H1 (cell line): ENCODE data around the gene DESI1. TPM values are rescaled to one million over a fixed set of nuclear protein-coding genes. Genes with fewer than 3 reads are reported as not detected.

Experiments used
- CTCF ChIA-PET: fragments of 300-600 bp; sonication (Branson Sonifier 250); formaldehyde crosslinking; loops from one replicate; lab custom pipeline; 2021; ENCODE audit not compliant: partially characterized antibody; lab: Charles Lee
- POLR2A ChIA-PET: fragments of 300-600 bp; sonication (Branson Sonifier 250); formaldehyde crosslinking; loops from one replicate; lab custom pipeline; 2021; ENCODE audit warnings: inconsistent platforms; ENCODE audit not compliant: partially characterized antibody; lab: Charles Lee
- DNase-seq, 2 experiments: peaks; one replicate each; pipeline versions ENCODE4 v3.0.0 to v3.0.0-alpha.2; 2010 to 2022; ENCODE audit warnings: low spot score in 2 of 2, low read depth in 1 of 2, mixed read lengths in 1 of 2
- FAIRE-seq: peaks from 2 replicates; lab custom pipeline; 2011; peaks lifted over from hg19 to GRCh38; lab: Jason Lieb, UNC
- H2AFZ ChIP-seq: 2 replicates; pipeline ENCODE4 v1.8.1; 2012; ENCODE audit warnings: low read length, inconsistent platforms
- H2AK5ac ChIP-seq: 2 replicates; pipeline ENCODE4 v1.6.1; 2013; ENCODE audit warnings: low read depth, low read length
- H2BK120ac ChIP-seq: replicated peaks from 2 replicates; pipeline ENCODE3; 2013; ENCODE audit warnings: low read depth, low read length, inconsistent platforms
- H2BK12ac ChIP-seq: 2 replicates; pipeline ENCODE4 v1.6.1; 2013; ENCODE audit warnings: low read depth, low read length
- H2BK15ac ChIP-seq: 2 replicates; pipeline ENCODE4 v1.6.1; 2013; ENCODE audit warnings: low read length
- H2BK20ac ChIP-seq: 2 replicates; pipeline ENCODE4 v1.6.1; 2013; ENCODE audit warnings: low read length
- H2BK5ac ChIP-seq: 2 replicates; pipeline ENCODE4 v1.6.1; 2013; ENCODE audit warnings: low read depth, low read length
- H3K14ac ChIP-seq: 2 replicates; pipeline ENCODE4 v1.6.1; 2013; ENCODE audit warnings: inconsistent platforms; ENCODE audit not compliant: insufficient read length
- H3K18ac ChIP-seq: 2 replicates; pipeline ENCODE4 v1.6.1; 2013; ENCODE audit warnings: low read length; ENCODE audit errors: extremely low read depth
- H3K23ac ChIP-seq: 2 replicates; pipeline ENCODE4 v1.6.1; 2013; ENCODE audit warnings: inconsistent platforms; ENCODE audit not compliant: insufficient read length
- H3K23me2 ChIP-seq: 2 replicates; pipeline ENCODE4 v1.6.1; 2013; ENCODE audit warnings: low read depth, low read length
- H3K27ac ChIP-seq: 2 replicates; pipeline ENCODE4 v1.6.1; 2011; ENCODE audit warnings: low read depth, low read length, inconsistent platforms
- H3K27me3 ChIP-seq, 4 experiments: replicated peaks in 1 of 4; 1 replicate in 1 of 4; 2 replicates in 3 of 4; pipeline versions ENCODE4 v1.6.1 to v1.8.1; 2011 to 2013; ENCODE audit warnings: low read length in 3 of 4, mild to moderate bottlenecking in 3 of 4, inconsistent platforms in 2 of 4, mixed read lengths in 2 of 4, moderate library complexity in 1 of 4; ENCODE audit not compliant: control insufficient read depth in 3 of 4, insufficient read depth in 3 of 4; ENCODE audit errors: extremely low read depth in 1 of 4
- H3K36me3 ChIP-seq, 4 experiments: 2 replicates each; pipeline versions ENCODE4 v1.6.1 to v1.8.1; 2011 to 2013; ENCODE audit warnings: mild to moderate bottlenecking in 4 of 4, low read length in 3 of 4, moderate library complexity in 2 of 4, control low read depth in 1 of 4, inconsistent platforms in 1 of 4; ENCODE audit not compliant: insufficient read depth in 4 of 4, control insufficient read depth in 2 of 4
- H3K4ac ChIP-seq: replicated peaks from 2 replicates; pipeline ENCODE3; 2013; ENCODE audit warnings: low read length, low read depth, mixed read lengths, inconsistent platforms; ENCODE audit not compliant: insufficient read length
- H3K4me1 ChIP-seq, 4 experiments: replicated peaks in 1 of 4; 1 replicate in 1 of 4; 2 replicates in 3 of 4; pipeline versions ENCODE4 v1.6.1 to v1.8.1; 2011 to 2013; ENCODE audit warnings: low read length in 3 of 4, inconsistent platforms in 2 of 4, mixed read lengths in 1 of 4; ENCODE audit not compliant: insufficient read depth in 4 of 4, control insufficient read depth in 3 of 4
- H3K4me2 ChIP-seq, 2 experiments: 2 replicates each; pipeline versions ENCODE4 v1.6.1 to v1.8.1; 2011 to 2013; ENCODE audit warnings: low read depth in 2 of 2, low read length in 2 of 2, control low read depth in 1 of 2, inconsistent platforms in 1 of 2, mild to moderate bottlenecking in 1 of 2; ENCODE audit not compliant: insufficient read depth in 1 of 2
- H3K4me3 ChIP-seq, 4 experiments: fragments of 200-600, 300-600 bp in 1 of 4; sonication (generic), shearing (Covaris generic), sonication (Bioruptor Twin) in 1 of 4; 2 replicates each; pipeline versions ENCODE4 v1.5.1 to v1.8.1; 2011 to 2016; ENCODE audit warnings: low read length in 4 of 4, low read depth in 3 of 4, control low read depth in 2 of 4, inconsistent platforms in 2 of 4, mild to moderate bottlenecking in 2 of 4, mixed read lengths in 1 of 4, moderate library complexity in 1 of 4; ENCODE audit not compliant: insufficient read depth in 2 of 4; ENCODE audit errors: extremely low read depth in 1 of 4
- H3K56ac ChIP-seq: replicated peaks from 2 replicates; pipeline ENCODE3; 2013; ENCODE audit warnings: low read depth, mild to moderate bottlenecking, mixed read lengths, low read length, inconsistent platforms; ENCODE audit not compliant: insufficient read length
- H3K79me1 ChIP-seq: 2 replicates; pipeline ENCODE4 v1.6.1; 2013; ENCODE audit warnings: low read depth, low read length, control low read depth
- H3K79me2 ChIP-seq, 2 experiments: 2 replicates each; pipeline versions ENCODE4 v1.6.1 to v1.8.1; 2012 to 2013; ENCODE audit warnings: low read length in 2 of 2, mild to moderate bottlenecking in 2 of 2, inconsistent platforms in 1 of 2; ENCODE audit not compliant: insufficient read depth in 2 of 2, control insufficient read depth in 1 of 2
- H3K9ac ChIP-seq, 4 experiments: replicated peaks in 1 of 4; 1 replicate in 1 of 4; 2 replicates in 3 of 4; pipeline versions ENCODE4 v1.6.1 to v1.8.1; 2011 to 2013; ENCODE audit warnings: low read depth in 3 of 4, low read length in 3 of 4, control low read depth in 2 of 4, mild to moderate bottlenecking in 2 of 4, moderate library complexity in 2 of 4, inconsistent platforms in 1 of 4; ENCODE audit errors: extremely low read depth in 1 of 4
- H3K9me3 ChIP-seq, 2 experiments: 2 replicates each; pipeline versions ENCODE4 v1.6.1 to v1.8.1; 2012 to 2013; ENCODE audit warnings: mild to moderate bottlenecking in 2 of 2, moderate library complexity in 2 of 2, control low read depth in 1 of 2, inconsistent platforms in 1 of 2, low read depth in 1 of 2, low read length in 1 of 2, mixed read lengths in 1 of 2; ENCODE audit not compliant: insufficient read depth in 2 of 2
- H4K20me1 ChIP-seq, 2 experiments: replicated peaks in 1 of 2; 2 replicates each; pipeline versions ENCODE3 to v1.8.1; 2011 to 2013; ENCODE audit warnings: inconsistent platforms in 2 of 2, low read length in 2 of 2, mild to moderate bottlenecking in 1 of 2; ENCODE audit not compliant: insufficient read depth in 2 of 2, control insufficient read depth in 1 of 2
- H4K5ac ChIP-seq: 2 replicates; pipeline ENCODE4 v1.6.1; 2013; ENCODE audit warnings: low read length, low read depth, mixed read lengths, inconsistent platforms; ENCODE audit not compliant: insufficient read length
- H4K8ac ChIP-seq: 2 replicates; pipeline ENCODE4 v1.8.0; 2013; ENCODE audit warnings: mild to moderate bottlenecking, moderate library complexity, low read length, inconsistent platforms; ENCODE audit not compliant: insufficient read depth; ENCODE audit errors: extremely low read depth
- H4K91ac ChIP-seq: replicated peaks from 2 replicates; pipeline ENCODE3; 2013; ENCODE audit warnings: low read length, mixed read lengths, inconsistent platforms; ENCODE audit not compliant: insufficient read length
- CBX5 ChIP-seq: fragments of 300-800, 300-1000 bp; sonication (generic); IDR thresholded peaks from 2 replicates; pipeline ENCODE4 v1.7.1; 2016; ENCODE audit warnings: antibody characterized with exemption, low read length, low read depth
- CREB1 ChIP-seq: IDR thresholded peaks from 2 replicates; pipeline ENCODE4 v1.6.1; 2012; ENCODE audit warnings: inconsistent platforms
- FOSL1 ChIP-seq: IDR thresholded peaks from 2 replicates; pipeline ENCODE4 v1.6.1; 2011; ENCODE audit warnings: mild to moderate bottlenecking, low read depth, low read length, moderate library complexity; ENCODE audit not compliant: insufficient read depth
- JUND ChIP-seq: IDR thresholded peaks from 2 replicates; pipeline ENCODE4 v1.6.1; 2011; ENCODE audit warnings: mild to moderate bottlenecking, improper control_type of control experiment, low read length
- KDM1A ChIP-seq: fragments of 200-600, 300-600 bp; sonication (generic); IDR thresholded peaks from 2 replicates; pipeline ENCODE4 v1.7.1; 2016; ENCODE audit warnings: mild to moderate bottlenecking, low read length, borderline replicate concordance
- KDM5A ChIP-seq: fragments of 200-600 bp; IDR thresholded peaks from 2 replicates; pipeline ENCODE4 v1.7.1; 2012; ENCODE audit warnings: mild to moderate bottlenecking, low read length, inconsistent platforms, mixed read lengths
- MAFK ChIP-seq: IDR thresholded peaks from 2 replicates; pipeline ENCODE4 v1.6.1; 2012; ENCODE audit warnings: low read depth, mild to moderate bottlenecking, improper control_type of control experiment, low read length
- MAX ChIP-seq: IDR thresholded peaks from 2 replicates; pipeline ENCODE4 v1.6.1; 2012; ENCODE audit warnings: inconsistent platforms
- RNF2 ChIP-seq: fragments of 200-900, 300-1000 bp; sonication (generic); IDR thresholded peaks from 2 replicates; pipeline ENCODE4 v1.7.1; 2016; ENCODE audit warnings: borderline replicate concordance, low read depth, mild to moderate bottlenecking, antibody characterized with exemption, low read length; ENCODE audit not compliant: poor library complexity, severe bottlenecking; ENCODE audit errors: missing control alignments
- SAP30 ChIP-seq: fragments of 300-600 bp; sonication (generic); IDR thresholded peaks from 2 replicates; pipeline ENCODE4 v1.7.1; 2012; ENCODE audit warnings: low read length, moderate library complexity, mild to moderate bottlenecking, inconsistent platforms; ENCODE audit not compliant: insufficient read depth, insufficient replicate concordance
- SIRT6 ChIP-seq: IDR thresholded peaks from one replicate; pipeline ENCODE4 v1.7.1; 2012; ENCODE audit warnings: low read length, inconsistent platforms
- TCF12 ChIP-seq: IDR thresholded peaks from 2 replicates; pipeline ENCODE4 v1.6.1; 2011; ENCODE audit warnings: low read depth, mild to moderate bottlenecking, low read length
- WGBS, 2 experiments: shearing (Covaris generic) in 1 of 2; methylation state at CpG; one replicate each; pipeline versions ENCODE4 v1.1.6 to v1.1.7; 2013 to 2015; ENCODE audit warnings: low lambda C conversion rate in 2 of 2, mixed read lengths in 2 of 2, inconsistent platforms in 1 of 2, low coverage in 1 of 2, missing lambda C conversion rate in 1 of 2; ENCODE audit not compliant: insufficient replicate concordance in 2 of 2, insufficient coverage in 1 of 2, insufficient read length in 1 of 2; ENCODE audit errors: extremely low coverage in 1 of 2, missing lambda C conversion rate in 1 of 2; 5-methylcytosine and 5-hydroxymethylcytosine counted together
- polyA plus RNA-seq, 7 experiments: library from polyadenylated mRNA; depleted of rRNA in 3 of 7; stranded (reverse) in 5 of 7; unstranded in 2 of 7; fragments of >200 nt in 5 of 7; fragments of 200-250 nt in 2 of 7; gene quantifications; 1 replicate in 5 of 7; 2 replicates in 1 of 7; 4 replicates in 1 of 7; pipeline versions ENCODE4 v1.2.1 to v1.2.3, GENCODE V29; 2011 to 2013; ENCODE audit warnings: missing spikeins in 2 of 7, mixed read lengths in 2 of 7
- total RNA-seq: library from RNA; stranded (reverse); fragmentation: NEBNext Ultra II Directional; extraction: Animal tissue kit (Norgen Biotek cat#: 25700); gene quantifications from 2 replicates; pipeline ENCODE4 v1.2.1, GENCODE V29; 2021

DESI1 gene
- total and polyA plus RNA-seq, 2 of the 8 experiments (the other 6 are each of a cell fraction or from before 2014, with no cell fraction given) = 27.6 to 34.3 TPM

GRCh38 chr22:41619979-41620588, 759 bp downstream of the DESI1 start:
- Histone ChIP-seq H3K23me2 (peaks cover 6% of the 10 kb centered on the region), H2AFZ (0 out of 2 replicates have a peak overlapping the region, but pooled peaks have one; percentile 3), H3K27me3 (no peaks in the 10 kb centered on the region), H3K14ac (no peak overlapping the region), H2AK5ac (peak overlapping the region; percentile 26; the same call in 1 of the 2 replicates), H3K27ac (peak overlapping the region; percentile 81), H3K79me1 (peaks cover 2% of the 10 kb centered on the region), H2BK120ac (no peak overlapping the region), H3K23ac (no peak overlapping the region), H3K4me2 (peak overlapping the region; percentile 91 to 96), H2BK15ac (no peak overlapping the region), H3K36me3 (peaks cover 5 to 22% (median 12%) of the 10 kb centered on the region in 4 experiments), H4K5ac (peak overlapping the region; percentile 8), H4K20me1 (peaks cover 0 to 4% of the 10 kb centered on the region in 2 experiments), H2BK5ac (peak overlapping the region; percentile 87), H3K18ac (peak overlapping the region; percentile 87), H3K79me2 (peaks cover 6 to 57% of the 10 kb centered on the region in 2 experiments), H3K4ac (no peak overlapping the region), H2BK12ac (0 out of 2 replicates have a peak overlapping the region, but pooled peaks have one; percentile 90), H4K8ac (no peak overlapping the region), H3K9me3 (no peaks in the 10 kb centered on the region), H2BK20ac (no peak overlapping the region), H4K91ac (peak overlapping the region; percentile 70), H3K9ac (peak overlapping the region; percentile 52 to 89 (median 82)), H3K56ac (no peak overlapping the region), H3K4me1 (peaks cover 0 to 11% (median 4%) of the 10 kb centered on the region in 4 experiments; a peak in 5 of 7 replicates), H3K4me3 (peak overlapping the region; percentile 78 to 96 (median 90))
- peak in 1 of 2 experiments; percentile 78 for DNase-seq
- CTCF ChIA-PET = interaction anchor here (1.6 to 3.8 kb wide), 2 partner anchors 23 to 43 kb away, joined by 7 to 18 read pairs; no protein-coding TSS in a partner anchor
- 4% methylated on average over 24 of the region's 24 CpGs; no CpG with 5 or more reads in 1 of the 2 experiments for WGBS, 2 experiments
- no peak for FAIRE-seq
- POLR2A ChIA-PET = interaction anchor here (0.7 to 12.0 kb wide), 15 partner anchors 9 to 257 kb away, joined by 3 to 157 read pairs (median 5); partner anchors contain the start of genes PMM1 and POLR3H
- TF ChIP-seq JUND = no peak
- TF ChIP-seq KDM1A = no peak
- no peak for TF ChIP-seq SIRT6
- TF ChIP-seq CREB1 = no peak
- TF ChIP-seq FOSL1 = no peak
- TF ChIP-seq MAFK = no peak
- TF ChIP-seq KDM5A = no peak
- no peak for TF ChIP-seq SAP30
- TF ChIP-seq RNF2 = no peak
- no peak for TF ChIP-seq CBX5
- 0 out of 2 replicates have a peak, but pooled peaks have one; percentile 7 for TF ChIP-seq MAX
- TF ChIP-seq TCF12 = no peak
